Measurements from ENCODE around the gene RRP1. TPM values are rescaled to one million over a fixed set of nuclear protein-coding genes. Genes with fewer than 3 reads are reported as not detected.

RRP1 gene
- total RNA-seq, 4 donors from 2014 or later: 15.5 to 29.4 (median 19.0) TPM

- H3K4me1 ChIP-seq: peaks cover 0 to 23% (median 11%) of the 10 kb centered on the region in 4 donors
Measured at GRCh38 chr21:43786807-43787440, 2.5 kb upstream of the RRP1 start.

GRCh38 chr21:43790010-43790524 lies 690 bp downstream of the RRP1 start:
- H3K27me3 ChIP-seq: no peaks in the 10 kb centered on the region
- H3K27ac ChIP-seq: peak overlapping the region; percentile 69 to 93 (median 78)
- H3K9me3 ChIP-seq: no peaks in the 10 kb centered on the region
- no peak for DNase-seq (ENCODE audit: low spot score in 2 of 2)
- TF ChIP-seq EP300 (IDR thresholded peaks at IDR 0.05) (no peak), POLR2A (IDR thresholded peaks at IDR 0.05) (no peak), CTCF (IDR thresholded peaks at IDR 0.05) (no peak)
- peaks cover 0 to 38% (median 6%) of the 10 kb centered on the region in 3 donors for H3K36me3 ChIP-seq
- peak overlapping the region; percentile 54 to 97 (median 81) for H3K4me3 ChIP-seq
- peaks cover 0 to 23% (median 11%) of the 10 kb centered on the region in 4 donors for H3K4me1 ChIP-seq
- WGBS, 2 donors: 6 to 12% methylated on average over 13 of the region's 13 CpGs

More at GRCh38 chr21:43786807-43787440, 2.5 kb upstream of the RRP1 start:
- WGBS, 2 donors: 94 to 96% methylated on average over 27 to 31 of the region's 38 CpGs
- TF ChIP-seq CTCF (IDR thresholded peaks at IDR 0.05): no peak
- no peak for TF ChIP-seq POLR2A (IDR thresholded peaks at IDR 0.05)
- TF ChIP-seq EP300 (IDR thresholded peaks at IDR 0.05): no peak
- Histone ChIP-seq H3K36me3 (peaks cover 0 to 6% (median 0%) of the 10 kb centered on the region in 3 donors), H3K9me3 (no peaks in the 10 kb centered on the region), H3K4me3 (no peak overlapping the region), H3K27me3 (no peaks in the 10 kb centered on the region), H3K27ac (no peak overlapping the region)
- DNase-seq (ENCODE audit: low spot score in 2 of 2): no peak

- DNase-seq (ENCODE audit: low spot score in 2 of 2): no peak
- H3K4me3 ChIP-seq: no peak overlapping the region
- peaks cover 0 to 23% (median 11%) of the 10 kb centered on the region in 4 donors for H3K4me1 ChIP-seq
- H3K27ac ChIP-seq: no peak overlapping the region
- H3K36me3 ChIP-seq: peaks cover 0 to 61% (median 9%) of the 10 kb centered on the region in 3 donors
- no peaks in the 10 kb centered on the region for H3K9me3 ChIP-seq
- 76 to 78% methylated on average over 8 of the region's 8 CpGs for WGBS, 2 donors
- TF ChIP-seq CTCF (IDR thresholded peaks at IDR 0.05) (no peak), EP300 (IDR thresholded peaks at IDR 0.05) (no peak), POLR2A (IDR thresholded peaks at IDR 0.05) (no peak)
- H3K27me3 ChIP-seq: no peaks in the 10 kb centered on the region
Measured at GRCh38 chr21:43792406-43792805, 3.0 kb downstream of the RRP1 start.

GRCh38 chr21:43793243-43793642 lies 3.9 kb downstream of the RRP1 start:
- no peak overlapping the region for H3K4me3 ChIP-seq
- H3K4me1 ChIP-seq: peaks cover 0 to 23% (median 11%) of the 10 kb centered on the region in 4 donors
- no peak for DNase-seq (ENCODE audit: low spot score in 2 of 2)
- H3K27ac ChIP-seq: no peak overlapping the region
- WGBS, 2 donors: 94% methylated on average over 14 to 16 of the region's 16 CpGs
- no peaks in the 10 kb centered on the region for H3K9me3 ChIP-seq
- H3K27me3 ChIP-seq: no peaks in the 10 kb centered on the region
- H3K36me3 ChIP-seq: peaks cover 0 to 70% (median 14%) of the 10 kb centered on the region in 3 donors
- no peak for TF ChIP-seq CTCF (IDR thresholded peaks at IDR 0.05)
- no peak for TF ChIP-seq POLR2A (IDR thresholded peaks at IDR 0.05)
- TF ChIP-seq EP300 (IDR thresholded peaks at IDR 0.05): no peak

- no peaks in the 10 kb centered on the region for H3K9me3 ChIP-seq
- 75 to 76% methylated on average over 5 to 11 of the region's 12 CpGs for WGBS, 2 donors
- no peak overlapping the region for H3K27ac ChIP-seq
- H3K4me3 ChIP-seq: no peak overlapping the region
- no peaks in the 10 kb centered on the region for H3K27me3 ChIP-seq
- TF ChIP-seq EP300 (IDR thresholded peaks at IDR 0.05): no peak
- no peak for TF ChIP-seq CTCF (IDR thresholded peaks at IDR 0.05)
- no peak for TF ChIP-seq POLR2A (IDR thresholded peaks at IDR 0.05)
- peaks cover 0 to 17% (median 11%) of the 10 kb centered on the region in 4 donors for H3K4me1 ChIP-seq
- H3K36me3 ChIP-seq: peaks cover 0 to 80% (median 15%) of the 10 kb centered on the region in 3 donors
- no peak for DNase-seq (ENCODE audit: low spot score in 2 of 2)
Measured at GRCh38 chr21:43794311-43794710, 4.9 kb downstream of the RRP1 start.

Measured in tibial nerve (tissue), 4 donors.